ENCODE results near the gene SLC10A3.

DNA sequence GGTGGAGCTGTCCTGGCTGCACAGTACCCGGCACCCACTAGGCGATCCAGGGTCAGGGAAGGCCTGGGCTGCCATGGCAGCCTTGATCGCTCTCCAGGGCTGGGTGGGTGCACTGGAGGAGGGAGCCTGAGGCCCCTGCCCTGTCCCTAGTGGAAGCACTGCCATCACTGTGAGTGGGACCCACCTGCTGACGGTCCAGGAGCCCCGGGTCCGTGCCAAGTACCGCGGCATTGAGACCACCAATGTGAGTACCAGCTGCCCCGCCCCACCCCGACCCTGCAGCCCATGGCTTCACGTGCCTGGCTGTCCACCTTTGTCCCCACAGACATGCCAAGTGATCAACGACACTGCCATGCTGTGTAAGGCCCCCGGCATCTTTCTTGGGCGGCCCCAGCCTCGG lies 23.5 kb downstream of the SLC10A3 start:
- TF ChIP-seq POLR2A (IDR thresholded peaks at IDR 0.05; ENCODE audit: low read depth, low read length) (no peak), POLR2AphosphoS5 (IDR thresholded peaks at IDR 0.05; ENCODE audit: low read depth, low read length) (no peak), TAF1 (IDR thresholded peaks at IDR 0.05; ENCODE audit: low read depth, low read length) (no peak), POU2F2 (IDR thresholded peaks at IDR 0.05; ENCODE audit: low read depth, low read length) (no peak)

Data from GM12891 (cell line).